Left lung (tissue), 10 donors: ENCODE results near the gene FRMD4B. TPM values are rescaled to one million over a fixed set of nuclear protein-coding genes. Genes with fewer than 3 reads are reported as not detected.

Experiments
- ATAC-seq: fragments of 200-7000 bp; cut with Tn5 transposase; one replicate; pipeline ENCODE4 v1.9.1; 2020; ENCODE audit warnings: moderate library complexity
- DNase-seq, 4 donors: peaks; one replicate each; pipeline ENCODE4 v3.0.0-alpha.2; 2013 to 2020
- H3K27ac ChIP-seq, 2 donors: fragments of 200-600 bp; sonication (generic) in 1 of 2; one replicate each; pipeline versions ENCODE4 v1.5.0 to v1.8.0; 2020 to 2021
- H3K27me3 ChIP-seq, 2 donors: fragments of 200-600 bp; sonication (generic) in 1 of 2; one replicate each; pipeline versions ENCODE4 v1.5.0 to v1.8.0; 2020 to 2021
- H3K36me3 ChIP-seq, 2 donors: fragments of 200-600 bp; sonication (generic) in 1 of 2; one replicate each; pipeline versions ENCODE4 v1.5.0 to v1.8.0; 2020 to 2021
- H3K4me1 ChIP-seq, 2 donors: fragments of 200-600 bp; one replicate each; pipeline ENCODE4 v1.8.0; 2021
- H3K4me3 ChIP-seq, 2 donors: fragments of 200-600 bp; sonication (generic) in 1 of 2; one replicate each; pipeline versions ENCODE4 v1.5.0 to v1.8.0; 2020 to 2021; ENCODE audit warnings: mild to moderate bottlenecking in 1 of 2
- H3K9me3 ChIP-seq, 2 donors: fragments of 200-600 bp; sonication (generic) in 1 of 2; one replicate each; pipeline versions ENCODE4 v1.5.0 to v1.8.0; 2020 to 2021
- CTCF ChIP-seq, 2 donors: fragments of 200-600 bp; sonication (generic) in 1 of 2; IDR thresholded peaks; one replicate each; pipeline versions ENCODE4 v1.5.0 to v1.8.0; 2021; ENCODE audit warnings: antibody characterized with exemption in 2 of 2
- intact Hi-C, 2 donors: fragments of 100-400 bp; cut with DNase I; formaldehyde crosslinking; loops; one replicate each; pipeline versions ENCODE4 v1.11.2 to v1.14.2; 2022
- polyA plus RNA-seq, 6 donors: library from polyadenylated mRNA; unstranded; fragments of 120-200 nt; gene quantifications; one replicate each; pipeline ENCODE4 v1.2.1, GENCODE V29; 2013; ENCODE audit not compliant: insufficient read length in 6 of 6
- total RNA-seq, 2 donors: library from RNA; stranded (reverse); fragmentation: NEBNext Ultra II Directional; extraction: Animal tissue kit (Norgen Biotek cat#: 25700); gene quantifications; one replicate each; pipeline ENCODE4 v1.2.1, GENCODE V29; 2021
- donor health status: DM: no; HTN: yes; CAD: no.
- donor health status: DM: no; HTN: no; CAD: no.

FRMD4B gene
- total and polyA plus RNA-seq, 8 donors: 49.0 to 78.7 (median 71.1) TPM

GRCh38 chr3:69219101-69219708, 166.7 kb downstream of the FRMD4B start:
- Histone ChIP-seq H3K4me1 (peaks cover 0 to under 1% of the 10 kb centered on the region in 2 donors), H3K36me3 (peaks cover 0 to 54% of the 10 kb centered on the region in 2 donors), H3K27ac (no peak overlapping the region), H3K4me3 (no peak overlapping the region), H3K9me3 (peaks cover 0 to 3% of the 10 kb centered on the region in 2 donors), H3K27me3 (no peaks in the 10 kb centered on the region)
- DNase-seq (no peak), ATAC-seq (no peak)
- TF ChIP-seq CTCF (IDR thresholded peaks at IDR 0.05): no peak
- intact Hi-C loops: no loop called here

GRCh38 chr3:69218079-69218478, 167.8 kb downstream of the FRMD4B start:
- Histone ChIP-seq H3K27me3 (no peaks in the 10 kb centered on the region), H3K4me3 (no peak overlapping the region), H3K27ac (no peak overlapping the region), H3K36me3 (peaks cover 0 to 59% of the 10 kb centered on the region in 2 donors), H3K4me1 (peaks cover 0 to 10% of the 10 kb centered on the region in 2 donors), H3K9me3 (peaks cover 0 to 3% of the 10 kb centered on the region in 2 donors)
- TF ChIP-seq CTCF (IDR thresholded peaks at IDR 0.05): no peak
- intact Hi-C loops: no loop called here
- DNase-seq (no peak), ATAC-seq (no peak)

- Histone ChIP-seq H3K4me3 (no peak overlapping the region), H3K9me3 (peaks cover 0 to 3% of the 10 kb centered on the region in 2 donors), H3K27ac (no peak overlapping the region), H3K36me3 (peaks cover 0 to 53% of the 10 kb centered on the region in 2 donors), H3K4me1 (peaks cover 0 to 19% of the 10 kb centered on the region in 2 donors), H3K27me3 (no peaks in the 10 kb centered on the region)
- no peak for TF ChIP-seq CTCF (IDR thresholded peaks at IDR 0.05)
- DNase-seq (no peak), ATAC-seq (no peak)
- intact Hi-C loops: no loop called here
These were observed 168.9 kb downstream of the FRMD4B start for GRCh38 chr3:69216981-69217380.

GRCh38 chr3:69214241-69214640, 171.6 kb downstream of the FRMD4B start:
- TF ChIP-seq CTCF (IDR thresholded peaks at IDR 0.05): no peak
- intact Hi-C loops: no loop called here
- no peaks in the 10 kb centered on the region for H3K27me3 ChIP-seq

GRCh38 chr3:69212411-69213160, 173.3 kb downstream of the FRMD4B start:
- Histone ChIP-seq H3K4me3 (no peak overlapping the region), H3K9me3 (no peaks in the 10 kb centered on the region), H3K27me3 (no peaks in the 10 kb centered on the region), H3K27ac (peak overlapping the region in 1 of 2 donors; percentile 64), H3K4me1 (peaks cover 0 to 33% of the 10 kb centered on the region in 2 donors), H3K36me3 (peaks cover 0 to 35% of the 10 kb centered on the region in 2 donors)
- intact Hi-C loops: no loop called here
- DNase-seq (no peak), ATAC-seq (peak; percentile 74)
- TF ChIP-seq CTCF (IDR thresholded peaks at IDR 0.05): no peak

More at GRCh38 chr3:69214241-69214640, 171.6 kb downstream of the FRMD4B start:
- no peak for ATAC-seq
- no peak for DNase-seq
- Histone ChIP-seq H3K4me3 (no peak overlapping the region), H3K27ac (no peak overlapping the region), H3K9me3 (peaks cover 0 to 3% of the 10 kb centered on the region in 2 donors), H3K4me1 (peaks cover 0 to 33% of the 10 kb centered on the region in 2 donors), H3K36me3 (peaks cover 0 to 43% of the 10 kb centered on the region in 2 donors)
